HUES64 (cell line): ENCODE data around the gene PIGC. TPM values are rescaled to one million over a fixed set of nuclear protein-coding genes. Genes with fewer than 3 reads are reported as not detected.
A peak's percentile ranks its signal among the peaks of the same experiment; 100 is the strongest.

Experiments used
- H3K27ac ChIP-seq: 2 replicates; pipeline ENCODE4 v1.7.0; 2013; ENCODE audit warnings: low read depth, low read length, inconsistent platforms
- H3K27me3 ChIP-seq: 2 replicates; pipeline ENCODE4 v1.6.1; 2013; ENCODE audit warnings: mild to moderate bottlenecking, low read length; ENCODE audit not compliant: insufficient read depth
- H3K36me3 ChIP-seq: 2 replicates; pipeline ENCODE4 v1.6.1; 2013; ENCODE audit warnings: mild to moderate bottlenecking, low read length; ENCODE audit not compliant: insufficient read depth
- H3K4me1 ChIP-seq: 2 replicates; pipeline ENCODE4 v1.6.1; 2013; ENCODE audit warnings: mild to moderate bottlenecking, low read length, moderate library complexity; ENCODE audit not compliant: insufficient read depth
- H3K4me3 ChIP-seq: 2 replicates; pipeline ENCODE4 v1.5.1; 2013; ENCODE audit warnings: mild to moderate bottlenecking, low read length, moderate library complexity
- H3K9ac ChIP-seq: 2 replicates; pipeline ENCODE4 v1.6.1; 2013; ENCODE audit warnings: mild to moderate bottlenecking, low read depth, low read length
- H3K9me3 ChIP-seq: 2 replicates; pipeline ENCODE4 v1.6.1; 2013; ENCODE audit warnings: low read depth, low read length; ENCODE audit not compliant: insufficient read depth
- WGBS: fragments of 150-250, 120-280 bp; methylation state at CpG from one replicate; pipeline ENCODE4 v1.1.7; 2013; ENCODE audit warnings: missing lambda C conversion rate; 5-methylcytosine and 5-hydroxymethylcytosine counted together
- polyA plus RNA-seq, 2 experiments: library from polyadenylated mRNA; stranded (reverse); fragments of 50-300 nt; gene quantifications; one replicate each; pipeline ENCODE4 v1.2.3, GENCODE V29; 2013

The PIGC gene
- 21.0 TPM for polyA plus RNA-seq (2013, experiment 1 of 2)
- 26.8 TPM for polyA plus RNA-seq (2013, experiment 2 of 2)

DNA sequence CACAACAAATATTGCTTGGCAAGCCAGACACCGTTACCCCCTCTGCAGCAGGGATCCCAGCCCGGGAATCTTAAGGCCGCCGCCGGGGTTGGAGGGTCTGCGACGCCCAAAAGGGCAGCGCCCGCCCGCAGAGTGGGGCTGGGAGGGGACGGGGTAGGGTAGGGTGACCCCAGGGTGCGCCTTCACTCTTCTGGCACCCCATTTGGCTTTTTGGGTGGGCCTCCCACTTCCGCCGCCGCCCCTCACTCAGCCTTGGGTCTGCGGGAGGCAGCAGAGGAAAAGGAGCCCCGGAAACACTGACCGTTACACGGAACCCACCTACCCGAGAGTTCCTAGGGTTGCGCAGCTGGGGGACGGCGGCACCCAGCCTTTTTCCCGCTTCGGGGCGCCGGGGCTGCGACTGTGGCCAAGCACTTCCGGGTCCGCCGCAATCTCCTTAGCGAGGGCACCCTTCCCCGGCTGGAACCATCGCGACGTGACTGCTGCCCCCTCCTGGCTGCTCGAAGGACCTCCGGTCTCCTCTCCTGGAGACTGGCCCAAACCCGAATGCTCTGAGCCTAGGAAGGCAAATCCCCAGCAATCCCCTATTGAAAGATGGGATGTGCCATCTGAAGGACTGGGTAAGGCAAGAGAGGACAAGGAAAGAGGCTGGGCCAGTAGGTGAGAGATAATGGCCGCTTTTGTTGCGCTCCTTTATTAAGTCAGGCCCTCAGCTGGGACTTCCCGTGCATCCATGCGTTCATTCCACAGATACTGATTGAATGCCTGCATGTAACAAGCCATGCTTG is at the start of gene PIGC:
PIGC (minus strand) TSS at position 404 of the 788 bp plus-strand sequence. CDS start 1,447 bp downstream, outside the sequence.
- H3K27ac ChIP-seq: peak within 1 kb of the TSS; percentile 50; the same call in 1 of the 2 replicates

DNA sequence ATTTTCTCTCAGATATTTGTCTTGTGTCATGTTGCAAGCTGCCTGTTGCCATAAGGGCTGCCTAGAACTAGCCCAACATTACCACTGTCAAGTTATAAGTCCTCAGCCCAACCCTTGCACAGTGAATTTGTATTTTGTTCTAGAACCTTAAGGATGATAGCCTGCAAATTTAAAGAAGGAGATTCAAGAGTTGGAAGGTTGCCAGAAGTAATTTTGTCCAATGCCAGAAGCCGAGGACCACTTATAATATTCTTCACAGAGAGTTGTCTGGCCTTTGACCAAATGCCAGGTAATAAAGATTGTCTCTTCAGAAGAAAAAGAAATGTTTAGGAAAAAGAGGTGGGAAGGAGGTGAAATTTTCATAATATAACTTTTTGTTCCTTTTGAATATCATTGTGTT is 48.6 kb upstream of the PIGC start:
- no peak overlapping the region for H3K27ac ChIP-seq
- H3K4me3 ChIP-seq: no peak overlapping the region

More for the DNA sequence above, at the start of gene PIGC:
- Histone ChIP-seq H3K9ac (peak within 1 kb of the TSS; percentile 93), H3K36me3 (peaks cover 10% of the 10 kb centered on the region), H3K4me3 (peak within 1 kb of the TSS; percentile 93), H3K27me3 (no peaks in the 10 kb centered on the region), H3K9me3 (no peaks in the 10 kb centered on the region), H3K4me1 (peaks cover 6% of the 10 kb centered on the region; the same call in 1 of the 2 replicates)
- 6% methylated on average over 43 of the region's 43 CpGs for WGBS

DNA sequence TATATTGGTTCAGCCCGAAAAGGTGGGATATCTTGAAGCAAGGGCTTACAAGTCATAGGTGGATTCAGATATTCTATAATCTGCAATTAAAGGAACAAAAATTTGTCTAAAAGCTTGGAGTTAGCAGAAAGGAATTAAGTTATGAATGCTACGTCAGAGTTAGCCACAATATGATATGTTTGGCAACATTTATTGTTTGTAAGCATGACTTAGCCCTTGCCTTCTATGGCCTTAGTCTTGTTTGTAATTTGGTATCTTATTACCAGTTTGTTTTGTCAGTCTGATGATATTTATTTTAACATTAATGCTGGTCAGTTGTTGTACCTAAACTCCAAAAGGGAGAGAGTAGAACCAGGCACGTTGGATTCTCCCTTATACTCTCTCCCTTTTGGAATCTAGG is 46.0 kb upstream of the PIGC start:
- Histone ChIP-seq H3K4me3 (no peak overlapping the region), H3K27me3 (no peaks in the 10 kb centered on the region), H3K27ac (no peak overlapping the region), H3K9ac (no peak overlapping the region), H3K36me3 (no peaks in the 10 kb centered on the region), H3K9me3 (no peaks in the 10 kb centered on the region), H3K4me1 (0 out of 2 replicates have a peak, but pooled peaks cover 6% of the 10 kb centered on the region)
- 90% methylated on average over 3 of the region's 3 CpGs for WGBS

More for the DNA sequence above, 48.6 kb upstream of the PIGC start:
- 100% methylated on average over 1 of the region's 1 CpG for WGBS
- H3K27me3 ChIP-seq: no peaks in the 10 kb centered on the region
- H3K4me1 ChIP-seq: peaks cover 7% of the 10 kb centered on the region; the same call in 1 of the 2 replicates
- H3K9me3 ChIP-seq: no peaks in the 10 kb centered on the region
- no peaks in the 10 kb centered on the region for H3K36me3 ChIP-seq
- H3K9ac ChIP-seq: no peak overlapping the region

DNA sequence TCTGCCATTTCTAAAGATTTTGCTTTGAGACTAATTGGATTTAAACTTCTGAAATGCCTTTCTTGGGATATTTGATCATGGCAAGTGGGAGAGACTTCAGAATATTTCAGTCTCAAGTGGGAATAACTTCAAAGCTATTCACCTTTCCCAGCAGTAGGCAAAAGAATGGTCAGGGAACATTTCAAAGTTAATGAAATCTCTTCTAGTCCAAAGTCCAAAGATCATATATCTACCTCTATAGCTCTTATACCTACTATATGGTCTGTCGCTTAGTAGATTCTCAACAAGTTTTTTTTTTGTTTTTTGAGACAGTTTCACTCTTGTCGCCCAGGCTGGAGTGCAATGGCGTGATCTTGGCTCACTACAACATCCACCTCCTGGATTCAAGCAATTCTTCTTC is 44.5 kb upstream of the PIGC start:
- H3K27me3 ChIP-seq: no peaks in the 10 kb centered on the region
- no peaks in the 10 kb centered on the region for H3K9me3 ChIP-seq
- no peak overlapping the region for H3K9ac ChIP-seq
- no peak overlapping the region for H3K4me3 ChIP-seq
- no peak overlapping the region for H3K27ac ChIP-seq
- 91% methylated on average over 3 of the region's 3 CpGs for WGBS
- H3K36me3 ChIP-seq: no peaks in the 10 kb centered on the region
- H3K4me1 ChIP-seq: 0 out of 2 replicates have a peak, but pooled peaks cover 6% of the 10 kb centered on the region

DNA sequence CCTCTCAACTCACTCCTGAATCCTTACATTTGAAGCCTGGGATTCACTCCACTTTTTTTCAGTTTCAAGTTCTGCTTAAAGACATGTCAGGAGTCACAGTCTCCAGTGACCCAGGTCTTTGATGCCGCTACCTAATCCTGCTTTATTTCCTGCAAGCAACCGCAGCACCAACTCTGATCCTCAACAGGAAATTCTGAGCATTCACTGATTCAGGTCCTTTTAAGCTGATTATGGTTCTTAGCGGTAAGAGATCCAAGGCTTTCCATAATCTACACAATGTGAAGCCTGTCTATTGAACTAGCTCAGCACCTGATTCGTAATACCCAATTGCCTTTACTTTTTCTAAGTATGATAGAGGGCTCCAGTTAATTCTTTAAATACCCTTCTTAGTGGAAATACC is 43.7 kb upstream of the PIGC start:
- WGBS: 89% methylated on average over 4 of the region's 4 CpGs
- Histone ChIP-seq H3K9me3 (no peaks in the 10 kb centered on the region), H3K4me3 (no peak overlapping the region), H3K27me3 (no peaks in the 10 kb centered on the region), H3K4me1 (0 out of 2 replicates have a peak, but pooled peaks cover 6% of the 10 kb centered on the region), H3K27ac (no peak overlapping the region), H3K9ac (no peak overlapping the region), H3K36me3 (no peaks in the 10 kb centered on the region)

DNA sequence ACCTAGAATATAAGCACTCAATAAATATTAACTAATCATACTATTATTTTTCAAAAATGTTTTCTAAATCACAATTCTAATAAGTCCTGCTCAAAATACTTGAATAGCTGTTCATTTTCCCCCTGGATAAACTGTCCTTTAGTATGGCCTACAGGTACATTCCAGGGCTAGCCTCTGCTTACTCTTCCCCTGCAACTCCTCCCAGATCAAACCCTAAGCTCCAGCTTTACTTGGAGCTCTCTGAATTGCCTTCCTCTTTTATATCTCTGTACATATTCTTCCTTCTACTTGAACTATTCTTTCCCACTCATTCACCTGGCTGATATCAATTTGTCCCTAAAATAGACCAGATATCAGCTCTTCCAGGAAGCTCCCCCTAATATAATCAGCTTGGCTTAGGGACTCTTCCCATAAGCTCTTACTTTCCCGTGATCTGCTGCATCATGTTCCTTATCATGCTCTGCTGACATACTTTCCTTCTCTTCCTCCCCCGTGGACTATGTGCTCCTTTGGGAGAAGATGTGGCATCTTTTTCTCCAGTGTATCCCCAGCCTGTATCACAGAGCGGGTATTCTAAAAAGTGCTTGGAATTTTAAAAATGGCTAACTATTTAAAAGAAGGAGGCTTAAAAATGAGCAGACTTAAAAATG is 43.1 kb upstream of the PIGC start:
- Histone ChIP-seq H3K4me3 (no peak overlapping the region), H3K36me3 (no peaks in the 10 kb centered on the region), H3K4me1 (0 out of 2 replicates have a peak, but pooled peaks cover 6% of the 10 kb centered on the region), H3K9me3 (no peaks in the 10 kb centered on the region), H3K27ac (no peak overlapping the region), H3K9ac (no peak overlapping the region), H3K27me3 (no peaks in the 10 kb centered on the region)
- WGBS: 82% methylated on average over 3 of the region's 3 CpGs

DNA sequence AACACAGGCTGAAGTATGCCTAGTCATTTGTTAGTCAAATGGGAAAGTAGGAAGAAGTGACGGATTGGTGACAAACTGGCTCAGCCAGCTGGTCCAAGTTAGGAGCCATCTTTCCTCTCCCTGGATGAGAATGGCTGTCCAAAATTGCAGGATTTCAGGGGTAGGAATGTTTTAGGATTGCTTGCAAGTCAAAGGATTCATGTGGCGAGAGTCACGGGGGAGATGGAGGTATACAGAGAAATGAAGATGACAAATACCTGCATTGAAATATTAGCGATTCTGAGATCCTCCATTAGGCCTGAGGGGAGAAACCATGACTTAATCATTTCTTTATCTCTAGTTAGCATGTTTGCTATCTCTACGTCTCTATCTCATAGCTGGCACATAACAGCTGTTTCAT is 41.8 kb upstream of the PIGC start:
- H3K9me3 ChIP-seq: no peaks in the 10 kb centered on the region
- H3K4me1 ChIP-seq: 0 out of 2 replicates have a peak, but pooled peaks cover 6% of the 10 kb centered on the region
- 83% methylated on average over 5 of the region's 5 CpGs for WGBS
- H3K27ac ChIP-seq: no peak overlapping the region
- no peaks in the 10 kb centered on the region for H3K27me3 ChIP-seq
- H3K9ac ChIP-seq: no peak overlapping the region
- H3K36me3 ChIP-seq: no peaks in the 10 kb centered on the region
- H3K4me3 ChIP-seq: no peak overlapping the region

DNA sequence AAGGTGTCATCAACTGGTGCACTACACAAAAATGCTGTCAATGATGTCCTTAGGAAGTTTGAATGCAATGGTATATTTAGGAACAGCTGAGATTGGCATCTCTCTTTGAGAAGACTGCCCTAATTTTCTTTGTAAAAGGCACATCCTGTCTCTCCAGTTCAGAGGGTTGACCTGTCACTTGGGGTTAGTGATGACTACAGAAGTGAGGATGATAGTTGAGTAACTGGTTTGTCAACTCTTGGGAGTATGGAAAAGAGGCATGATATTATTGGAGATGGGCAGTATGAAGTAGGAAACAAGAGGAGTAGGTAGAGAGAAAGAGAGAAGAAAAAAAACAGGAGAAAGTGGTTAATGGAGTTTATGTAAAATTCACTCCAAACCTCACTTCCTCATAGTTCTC is 40.4 kb upstream of the PIGC start:
- H3K27me3 ChIP-seq: no peaks in the 10 kb centered on the region
- H3K27ac ChIP-seq: no peak overlapping the region
- no peak overlapping the region for H3K4me3 ChIP-seq
- H3K9me3 ChIP-seq: no peaks in the 10 kb centered on the region
- H3K36me3 ChIP-seq: no peaks in the 10 kb centered on the region
- peaks cover 6% of the 10 kb centered on the region; the same call in 1 of the 2 replicates for H3K4me1 ChIP-seq
- H3K9ac ChIP-seq: no peak overlapping the region

DNA sequence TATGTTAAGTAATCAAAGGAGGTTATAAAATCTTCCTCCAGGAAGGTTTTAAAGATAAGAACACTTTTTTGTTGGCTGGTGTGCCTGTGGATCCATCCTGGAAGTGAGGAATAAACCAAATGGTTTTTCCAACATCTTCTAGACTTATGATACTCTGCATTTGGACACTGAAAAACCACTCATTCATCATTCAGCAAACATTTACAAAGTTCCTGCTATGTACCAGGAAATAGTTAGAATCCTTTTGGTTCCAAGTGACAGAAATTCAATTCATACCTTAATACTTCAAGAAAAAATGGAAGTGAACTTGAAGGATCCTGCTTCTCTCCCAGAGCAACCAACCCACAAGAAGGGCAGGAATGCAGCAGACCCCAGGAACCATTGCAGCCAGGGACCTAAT is 39.6 kb upstream of the PIGC start:
- no peaks in the 10 kb centered on the region for H3K27me3 ChIP-seq
- H3K36me3 ChIP-seq: no peaks in the 10 kb centered on the region
- no peak overlapping the region for H3K9ac ChIP-seq
- no peak overlapping the region for H3K4me3 ChIP-seq
- H3K27ac ChIP-seq: no peak overlapping the region
- peaks cover 6% of the 10 kb centered on the region; the same call in 1 of the 2 replicates for H3K4me1 ChIP-seq
- no peaks in the 10 kb centered on the region for H3K9me3 ChIP-seq

DNA sequence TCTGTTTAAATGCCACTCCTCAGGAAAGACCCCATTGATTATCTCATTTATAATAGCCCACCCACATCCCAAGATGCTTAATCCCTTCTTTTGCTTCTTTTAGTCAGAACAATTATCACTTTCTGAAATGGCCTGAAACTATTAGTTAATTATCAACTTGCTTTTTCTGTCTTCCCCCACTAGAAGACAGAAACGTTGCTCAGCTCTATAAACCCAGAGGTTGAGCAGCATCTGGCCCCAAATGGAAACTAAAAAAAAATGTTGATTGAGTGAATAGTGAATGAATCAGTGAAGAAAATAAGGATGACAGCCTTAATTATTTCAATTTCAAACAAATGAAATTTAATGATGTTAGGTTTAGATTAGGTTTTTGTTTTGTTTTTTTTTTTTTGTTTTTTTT is 38.2 kb upstream of the PIGC start:
- Histone ChIP-seq H3K27ac (no peak overlapping the region), H3K9me3 (no peaks in the 10 kb centered on the region), H3K36me3 (no peaks in the 10 kb centered on the region), H3K4me3 (no peak overlapping the region), H3K9ac (no peak overlapping the region), H3K4me1 (peaks cover 2% of the 10 kb centered on the region; the same call in 1 of the 2 replicates), H3K27me3 (no peaks in the 10 kb centered on the region)
- WGBS: 50% methylated on average over 1 of the region's 1 CpG

DNA sequence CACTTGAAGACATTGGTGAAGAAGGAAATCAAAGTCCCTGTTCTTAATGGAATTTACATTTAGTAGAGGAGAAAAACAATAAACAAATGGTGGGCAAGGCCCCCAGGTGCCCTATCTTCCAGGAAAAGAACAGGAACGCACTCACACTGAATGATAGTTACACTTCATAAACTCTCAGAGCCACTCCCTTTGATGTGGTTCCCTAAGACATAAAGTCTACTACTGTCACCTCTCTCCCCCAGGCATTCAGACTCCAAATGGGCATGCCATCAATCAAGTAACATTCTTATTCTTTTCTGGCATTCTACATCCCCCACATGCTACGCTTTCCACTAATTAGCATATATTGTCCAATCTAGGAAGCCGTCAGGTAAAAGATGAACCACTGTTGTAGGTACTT is 36.6 kb upstream of the PIGC start:
- Histone ChIP-seq H3K4me1 (no peaks in the 10 kb centered on the region; the same call in 1 of the 2 replicates), H3K27me3 (no peaks in the 10 kb centered on the region), H3K4me3 (no peak overlapping the region)

More for the DNA sequence above, 36.6 kb upstream of the PIGC start:
- Histone ChIP-seq H3K36me3 (no peaks in the 10 kb centered on the region), H3K9ac (no peak overlapping the region), H3K27ac (no peak overlapping the region), H3K9me3 (no peaks in the 10 kb centered on the region)
- WGBS: 93% methylated on average over 2 of the region's 3 CpGs
